Anterior cingulate cortex (tissue), 58 donors: ENCODE results near the gene FAM210A.

Experiments used
- DNase-seq, 58 donors: peaks; one replicate each; lab custom pipeline; 2025; lab: John Stamatoyannopoulos, UW

The FAM210A gene

GRCh38 chr18:13649397-13650390 lies 76.7 kb downstream of the FAM210A start:
- no peak for DNase-seq

DNA sequence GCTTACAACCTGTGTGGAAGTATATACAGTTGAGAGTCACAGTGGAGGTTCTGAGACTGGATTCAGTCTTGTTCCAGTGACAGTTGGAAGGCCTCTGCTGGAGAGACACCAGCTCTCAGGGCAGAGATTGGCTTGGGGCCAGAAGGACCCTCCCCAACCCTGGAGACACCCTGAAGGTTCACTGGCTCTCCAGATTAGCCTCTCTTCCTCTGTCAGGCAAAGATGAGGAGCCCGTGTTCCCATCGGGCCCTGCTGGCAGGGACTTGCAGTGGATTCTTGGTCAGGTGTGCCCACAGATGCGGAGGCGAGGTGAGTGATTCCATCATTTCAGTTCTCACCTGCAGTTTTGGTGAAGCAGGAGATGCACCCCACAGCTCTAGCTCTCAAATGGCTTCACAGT lies 78.6 kb downstream of the FAM210A start:
- no peak for DNase-seq

GRCh38 chr18:13646633-13647032 lies 79.7 kb downstream of the FAM210A start:
- no peak for DNase-seq

GRCh38 chr18:13645093-13645492 lies 81.3 kb downstream of the FAM210A start:
- DNase-seq = no peak

DNA sequence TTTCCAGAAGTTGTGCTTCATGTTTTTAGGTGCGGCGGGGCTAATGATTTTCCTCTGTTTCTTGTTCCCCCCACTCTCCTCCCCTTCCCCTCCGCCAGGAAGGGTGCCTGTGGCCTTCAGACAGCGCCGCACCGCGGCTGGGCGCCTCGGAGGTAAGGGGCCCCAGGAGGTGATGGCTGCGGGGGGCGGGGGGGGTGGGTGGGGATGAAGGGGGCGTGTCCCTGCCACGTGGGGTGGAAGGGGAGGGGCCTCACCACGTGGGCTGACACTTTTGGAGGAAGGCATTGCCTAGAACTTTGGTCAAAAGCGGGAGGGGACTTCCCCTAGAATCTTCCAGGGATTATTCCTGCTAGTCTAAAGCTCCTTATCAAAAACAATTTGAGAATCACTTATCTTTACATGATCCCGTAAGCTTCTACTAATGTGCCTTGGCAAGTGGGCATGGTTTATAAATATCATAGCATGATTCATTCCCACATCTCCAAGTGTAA lies 83.1 kb downstream of the FAM210A start:
- DNase-seq = no peak

GRCh38 chr18:13642440-13642827 lies 83.9 kb downstream of the FAM210A start:
- no peak for DNase-seq

- no peak for DNase-seq
Observed at GRCh38 chr18:13641551-13642439, 84.6 kb downstream of the FAM210A start.

GRCh38 chr18:13640266-13640860 lies 86.0 kb downstream of the FAM210A start:
- no peak for DNase-seq

- peak in 2 of 58 donors; percentile 42 to 45 for DNase-seq
Observed at GRCh38 chr18:13638719-13639595, 87.4 kb downstream of the FAM210A start.

GRCh38 chr18:13635046-13635445 lies 91.3 kb downstream of the FAM210A start:
- DNase-seq = peak in 12 of 58 donors; percentile 27 to 55 (median 40)

- DNase-seq = no peak
Observed at GRCh38 chr18:13633700-13634099, 92.7 kb downstream of the FAM210A start.

DNA sequence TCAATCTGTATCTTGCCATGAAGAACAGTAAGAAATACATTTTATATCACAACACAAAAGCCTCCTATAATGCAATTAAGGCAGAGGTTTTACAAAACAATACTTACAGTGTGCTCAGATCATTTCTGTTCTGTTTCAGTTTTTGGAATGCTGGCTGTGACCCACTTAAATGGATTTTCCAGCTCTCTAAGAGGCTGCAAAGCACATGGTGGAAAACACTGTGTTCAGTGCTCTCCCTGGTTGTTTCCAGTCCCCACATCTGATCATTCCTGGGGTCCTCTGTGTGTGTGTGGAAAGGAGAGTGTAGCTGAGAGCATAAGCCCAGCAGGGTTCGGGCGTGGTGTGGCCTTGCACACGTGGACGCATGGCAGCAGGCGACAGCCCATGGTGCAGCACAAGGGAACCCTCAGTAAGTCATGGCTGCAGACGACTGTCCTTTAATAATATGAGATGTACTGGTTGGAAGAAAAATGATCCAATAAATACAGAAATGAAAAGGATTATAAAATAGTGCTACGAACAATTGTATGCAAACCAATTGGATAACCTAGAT lies 95.6 kb downstream of the FAM210A start:
- no peak for DNase-seq

DNA sequence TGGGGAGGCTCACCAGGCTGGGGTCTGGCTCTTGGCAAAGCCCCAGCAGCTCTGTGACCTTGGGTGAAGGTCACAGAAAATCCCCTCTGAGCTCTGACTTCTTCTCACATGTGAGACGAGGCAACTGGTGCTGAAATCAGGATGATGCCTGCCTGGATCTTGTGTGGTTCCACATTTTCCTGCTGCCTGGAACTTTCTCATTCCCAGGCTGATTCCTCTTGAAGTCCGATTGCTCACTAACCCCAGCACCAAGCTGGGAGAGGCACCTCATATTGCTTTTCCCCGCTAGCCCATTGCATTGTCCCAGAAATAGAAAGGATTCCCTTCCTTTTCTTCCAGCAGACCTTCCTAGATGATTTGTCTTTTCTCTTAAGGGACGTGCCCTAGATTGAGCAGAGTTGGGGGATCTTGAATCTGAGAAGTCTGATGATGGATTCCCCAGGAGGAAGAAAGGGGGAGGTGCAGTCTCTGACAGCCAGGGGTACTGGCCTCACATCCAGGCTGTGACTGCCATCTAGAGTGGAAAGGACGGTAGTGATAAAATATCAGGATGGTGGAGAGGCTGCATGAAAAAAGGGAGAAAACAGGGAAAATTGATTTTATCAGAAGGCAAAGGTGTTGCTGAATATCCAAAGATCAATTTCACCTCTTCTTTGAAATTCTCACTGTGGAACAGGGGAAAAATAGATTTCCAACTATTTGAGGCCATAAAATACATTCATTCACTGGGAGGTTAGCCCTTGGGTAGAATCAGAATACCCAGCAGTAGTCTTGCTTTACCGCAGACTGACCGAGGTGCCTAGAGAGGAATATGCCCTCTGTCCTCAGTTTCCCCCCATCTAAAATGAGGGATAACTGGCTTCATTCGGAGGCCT lies 96.3 kb downstream of the FAM210A start:
- peak in 43 of 58 donors; percentile 31 to 90 (median 56) for DNase-seq

- peak in 1 of 58 donors; percentile 25 for DNase-seq
Observed at GRCh38 chr18:13628211-13628610, 98.1 kb downstream of the FAM210A start.

- DNase-seq = no peak
Observed at GRCh38 chr18:13627639-13628038, 98.7 kb downstream of the FAM210A start.

- DNase-seq = no peak
Observed at GRCh38 chr18:13626544-13626908, 99.8 kb downstream of the FAM210A start.

DNA sequence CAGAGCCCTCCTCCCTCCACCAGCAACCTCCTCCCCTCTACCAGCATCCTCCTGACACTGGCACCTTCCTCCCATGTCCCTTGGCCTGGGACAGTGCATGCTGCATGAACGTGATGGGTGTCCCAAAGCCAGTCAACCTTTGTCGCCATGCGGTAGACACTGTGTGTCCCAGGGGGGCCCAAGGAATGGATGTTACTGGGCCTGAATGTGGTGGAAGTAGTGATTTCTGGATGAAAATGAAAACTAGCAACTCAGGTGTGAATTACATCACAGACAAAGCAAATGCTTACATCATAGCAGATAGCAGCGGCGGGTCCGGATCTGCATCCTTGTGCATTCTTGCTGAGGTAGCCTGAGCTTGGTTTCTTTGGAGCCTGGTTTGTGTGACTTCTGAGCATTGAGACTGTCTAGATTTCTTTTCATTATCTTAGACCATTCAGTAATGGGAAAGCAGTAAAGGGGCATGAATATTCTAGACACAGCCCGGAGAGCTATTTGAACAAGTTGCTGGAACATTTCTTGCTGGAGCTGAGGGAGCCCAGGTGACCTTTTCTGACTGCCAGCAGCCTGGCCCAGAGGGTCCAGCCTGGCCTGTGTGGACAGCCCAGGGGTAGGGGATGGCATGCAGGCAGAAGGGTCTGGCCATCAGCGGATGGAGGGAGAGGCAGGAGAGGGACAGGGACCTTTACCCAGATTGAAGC lies 100.4 kb downstream of the FAM210A start:
- peak in 1 of 58 donors; percentile 71 for DNase-seq

DNA sequence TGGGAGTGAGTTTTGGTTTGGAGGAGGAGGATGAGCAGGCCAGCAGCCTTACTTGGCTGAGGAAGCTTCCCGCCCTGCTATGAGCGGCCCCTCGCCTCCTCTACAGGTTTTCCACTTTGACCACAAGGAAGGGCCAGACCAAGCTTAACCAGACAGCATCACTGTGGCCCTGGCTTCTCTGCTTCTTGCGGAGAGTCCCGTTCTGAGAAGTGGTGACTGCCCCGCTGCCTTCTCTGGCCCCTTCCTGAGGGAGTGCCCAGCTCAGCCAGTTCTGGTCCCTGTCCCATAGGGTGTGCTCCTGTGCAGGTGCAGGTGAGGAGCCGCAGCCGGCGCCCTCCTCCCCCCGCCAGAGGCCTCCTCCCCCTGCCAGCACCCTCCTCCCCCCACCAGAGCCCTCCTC lies 101.0 kb downstream of the FAM210A start:
- DNase-seq = no peak
